ENCODE measurements around the gene ETNK2.
A peak's percentile ranks its signal among the peaks of the same experiment; 100 is the strongest.

ETNK2 gene

DNA sequence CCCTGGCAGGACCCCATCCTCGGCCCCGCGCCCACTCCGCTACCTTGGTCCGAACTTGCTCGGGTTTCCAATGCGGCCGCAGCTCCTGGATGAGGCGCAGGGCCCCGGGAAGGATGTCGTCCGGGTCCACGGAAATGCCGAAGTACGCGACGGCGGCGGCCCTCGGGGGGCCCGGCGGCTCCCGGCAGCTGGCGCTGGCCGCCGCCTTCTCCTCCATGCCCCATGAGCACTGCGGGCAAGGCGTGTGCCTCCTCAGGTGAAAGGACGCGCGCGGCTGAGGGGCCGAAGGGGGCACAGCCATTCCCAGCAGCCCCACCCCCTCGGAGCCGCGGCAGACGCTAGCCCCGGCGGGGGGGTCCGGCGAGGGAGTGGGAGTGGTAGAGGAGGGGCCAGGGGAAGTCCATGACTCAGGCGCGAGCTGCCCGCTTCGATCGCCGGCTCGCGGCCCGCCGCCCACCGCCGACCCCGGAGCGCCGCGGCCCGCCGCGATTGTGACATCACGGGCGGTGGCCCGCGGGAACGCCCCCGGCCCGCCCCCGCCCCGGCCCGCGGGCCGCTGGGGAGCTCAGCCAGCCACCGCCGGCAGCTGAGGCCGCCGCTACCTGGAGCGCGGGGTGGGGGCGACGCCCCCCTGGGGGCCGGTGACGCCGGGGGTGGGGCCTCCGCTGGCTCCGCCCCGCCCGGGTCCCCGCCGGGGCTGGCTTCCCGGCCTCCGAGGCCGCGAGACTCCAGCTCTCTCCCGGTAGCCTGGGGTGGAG, at the start of gene ETNK2:
TSS of gene ETNK2 (minus strand) at position 493 of the 758 bp plus-strand sequence. CDS start at position 301, 192 bp downstream.
- peak; percentile 51 for DNase-seq (ENCODE audit: low spot score)

DNA sequence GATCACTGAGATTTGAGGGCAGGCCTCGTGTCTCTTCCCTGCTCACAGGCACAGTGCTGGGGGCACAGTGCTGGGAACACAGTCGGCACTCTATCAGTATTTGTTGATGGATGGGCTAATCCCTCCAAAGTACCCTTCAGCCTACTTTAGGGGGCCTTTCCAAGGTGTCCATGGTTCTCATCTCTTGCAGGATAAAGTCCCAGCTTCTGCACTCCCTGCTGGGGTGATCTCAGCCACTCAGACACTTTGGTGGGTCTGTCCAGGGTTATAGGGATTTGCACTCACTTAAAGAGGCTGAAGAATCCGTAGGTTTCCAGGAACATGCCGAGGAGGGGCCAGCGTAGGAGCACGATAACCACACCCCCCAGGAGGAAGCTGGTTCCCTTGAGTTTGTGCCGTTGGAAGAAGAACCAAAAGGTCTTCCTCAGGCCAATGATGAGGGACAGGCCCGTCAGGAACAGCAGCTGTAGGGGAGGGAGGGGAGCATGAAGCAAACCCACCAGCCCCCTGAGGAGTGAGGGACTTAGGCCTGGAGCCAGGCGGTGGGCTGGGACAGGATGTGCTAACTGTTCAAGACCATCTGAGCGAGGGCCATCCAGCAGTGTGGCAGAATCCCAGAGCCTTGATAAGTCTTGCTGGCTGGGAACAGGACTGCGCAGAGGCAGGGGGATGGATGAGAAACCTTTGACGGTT, 49.6 kb upstream of the ETNK2 start:
- DNase-seq (ENCODE audit: low spot score): no peak

GRCh38 chr1:204199579-204199978, 47.7 kb upstream of the ETNK2 start:
- no peak for DNase-seq (ENCODE audit: low spot score)

DNA sequence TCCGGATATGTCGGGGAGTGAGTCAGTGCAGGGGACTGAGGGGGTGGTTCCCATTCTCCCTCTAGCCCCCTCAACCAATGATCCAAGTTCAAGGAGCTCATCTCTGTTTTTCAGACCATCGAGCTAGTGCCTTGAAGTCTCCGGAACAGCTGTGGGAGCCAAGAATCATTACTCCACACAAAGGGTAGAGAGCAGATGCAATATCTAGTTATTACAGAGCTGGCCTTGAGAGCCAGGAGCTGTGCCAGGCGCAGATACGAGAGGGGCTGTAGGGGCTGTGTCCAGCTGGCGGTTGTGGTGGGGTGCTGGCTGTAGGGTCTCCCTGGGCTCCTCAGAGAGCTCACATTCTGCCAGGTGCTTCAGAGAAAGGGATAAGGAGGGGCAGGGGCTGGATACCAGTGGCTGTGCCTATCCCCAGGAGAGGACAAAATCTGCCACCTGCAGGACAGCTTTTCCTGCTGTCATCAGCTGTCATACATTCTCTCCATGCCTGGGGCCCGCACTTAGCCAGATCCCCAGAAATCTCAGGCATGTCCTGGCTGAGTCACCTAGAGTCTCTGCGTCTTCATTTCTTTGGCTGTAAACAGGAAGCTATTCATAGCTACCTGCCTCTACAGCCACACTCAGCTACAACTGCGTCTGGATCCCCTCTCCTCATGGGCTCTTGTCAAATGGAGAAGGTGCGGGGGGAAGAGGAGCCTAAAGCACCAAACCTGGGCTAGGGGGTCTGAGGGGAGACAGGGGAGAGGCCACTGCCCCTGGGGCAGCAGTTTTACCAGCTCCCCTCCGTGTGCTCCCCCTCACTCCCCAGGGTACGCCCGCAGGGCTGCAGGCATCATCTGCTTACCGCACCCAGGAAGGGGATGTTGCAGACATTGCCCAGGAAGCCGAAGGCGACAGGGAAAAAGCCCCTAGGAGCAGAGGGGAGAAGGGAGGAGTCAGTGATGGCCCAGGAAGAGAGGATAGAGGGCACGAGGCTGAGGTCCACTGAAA, 46.8 kb upstream of the ETNK2 start:
- DNase-seq (ENCODE audit: low spot score): peak; percentile 75

- no peak for DNase-seq (ENCODE audit: low spot score)
These were observed 45.2 kb upstream of the ETNK2 start for GRCh38 chr1:204197068-204197467.

DNA sequence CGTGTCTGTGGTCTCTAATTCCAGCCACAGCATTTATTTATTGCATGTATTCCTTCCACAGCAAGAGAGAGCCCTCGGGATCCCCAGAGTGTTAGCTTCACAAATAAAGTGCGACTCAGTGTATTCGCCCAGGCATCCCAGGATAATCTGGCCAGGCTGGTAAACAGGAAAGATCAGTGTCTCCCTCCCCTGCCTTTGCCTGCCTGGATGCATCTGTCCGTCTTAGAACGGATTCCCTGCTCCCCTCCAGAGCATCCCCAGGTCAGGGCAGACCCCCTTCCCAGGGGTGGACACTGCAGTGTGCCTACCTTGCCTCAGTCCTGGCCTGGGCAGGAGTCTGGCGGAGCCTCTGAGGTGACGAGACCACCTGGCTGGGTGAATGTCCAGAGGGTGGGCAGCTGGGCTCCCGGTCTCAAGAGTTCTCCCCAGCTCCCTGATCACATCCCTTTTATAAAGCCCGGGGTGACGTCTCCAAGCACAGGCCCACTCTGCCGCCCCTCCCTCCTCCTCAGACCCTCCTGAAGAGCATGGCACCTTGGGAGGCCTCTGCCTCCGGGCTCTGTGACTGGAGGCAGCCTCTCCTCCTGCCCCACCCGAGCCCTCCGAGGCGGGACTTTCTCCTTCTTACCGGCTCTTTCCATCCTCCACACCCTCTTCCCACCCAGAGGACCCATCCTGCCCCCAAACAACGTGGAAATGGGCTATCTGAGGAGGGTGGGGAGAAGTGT, 44.4 kb upstream of the ETNK2 start, which contains the start of gene KISS1:
TSS of gene KISS1 (minus strand) at position 424 of the 728 bp plus-strand sequence. CDS start 3,615 bp downstream, outside the sequence.
- no peak for DNase-seq (ENCODE audit: low spot score)

DNA sequence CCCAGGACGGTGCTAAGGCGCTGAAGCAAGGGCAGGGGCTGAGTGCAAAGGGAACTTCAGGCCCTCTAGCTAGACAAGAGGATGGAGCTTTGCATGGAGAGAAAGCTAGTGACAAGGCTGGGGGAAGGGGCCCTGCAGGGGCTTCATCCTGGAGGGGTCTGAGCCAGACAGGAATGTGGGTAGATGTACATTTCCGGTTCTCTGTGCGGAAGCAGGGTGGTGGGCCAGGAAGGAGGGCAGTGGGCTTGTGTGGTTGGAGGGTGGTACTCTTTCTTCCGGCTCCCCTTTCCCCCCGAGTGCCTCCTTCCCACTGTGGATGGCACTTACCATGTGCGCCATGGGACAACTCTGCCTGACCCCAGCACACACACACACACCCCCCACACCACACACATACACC, 42.9 kb upstream of the ETNK2 start:
- no peak for DNase-seq (ENCODE audit: low spot score)

GRCh38 chr1:204194080-204194479, 42.2 kb upstream of the ETNK2 start:
- DNase-seq (ENCODE audit: low spot score): no peak

- DNase-seq (ENCODE audit: low spot score): no peak
These were observed 40.9 kb upstream of the ETNK2 start for GRCh38 chr1:204192589-204193352.

GRCh38 chr1:204192046-204192445, 40.2 kb upstream of the ETNK2 start:
- DNase-seq (ENCODE audit: low spot score): no peak

- no peak for DNase-seq (ENCODE audit: low spot score)
These were observed 39.6 kb upstream of the ETNK2 start for GRCh38 chr1:204191456-204191855.

- peak; percentile 79 for DNase-seq (ENCODE audit: low spot score)
These were observed 38.7 kb upstream of the ETNK2 start for GRCh38 chr1:204190212-204191211.

- DNase-seq (ENCODE audit: low spot score): no peak
These were observed 37.3 kb upstream of the ETNK2 start for GRCh38 chr1:204188959-204189639.

DNA sequence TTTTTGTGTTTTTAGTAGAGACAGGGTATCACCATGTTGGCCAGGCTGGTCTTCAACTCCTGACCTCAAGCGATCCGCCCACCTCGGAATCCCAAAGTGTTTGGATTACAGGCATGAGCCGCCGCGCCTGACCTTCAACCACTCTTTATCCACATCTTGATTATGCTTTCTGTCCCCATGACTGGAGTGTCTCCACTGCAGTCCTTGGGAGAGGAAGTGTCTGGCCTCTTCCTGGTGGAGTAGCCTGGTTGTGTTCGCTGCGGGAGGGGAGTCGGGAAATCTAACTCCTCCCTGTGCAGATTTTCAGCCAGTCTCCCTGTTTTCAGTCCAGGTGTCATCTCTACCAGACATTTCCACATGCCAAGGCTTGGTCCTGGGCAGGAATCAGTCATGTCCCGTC, 34.8 kb upstream of the ETNK2 start:
- no peak for DNase-seq (ENCODE audit: low spot score)

DNA sequence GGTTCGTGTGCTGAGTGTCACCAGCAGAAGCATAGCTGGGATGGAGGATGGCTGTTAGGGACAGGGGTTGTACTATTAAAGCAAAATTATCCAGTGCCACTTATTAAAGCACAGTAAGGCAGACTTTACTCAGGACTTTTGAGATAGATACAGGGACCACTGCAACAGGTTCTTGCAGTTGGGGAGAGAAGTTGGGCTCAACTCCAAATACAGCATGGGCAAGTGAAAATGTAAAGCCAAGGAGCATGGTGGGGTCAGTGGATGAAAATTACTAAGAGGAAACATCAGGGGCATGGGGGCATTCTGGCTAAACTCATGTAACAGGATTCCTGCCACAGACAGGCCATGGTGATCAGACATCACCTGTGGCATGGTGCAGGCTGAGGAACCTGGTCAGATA, 29.3 kb upstream of the ETNK2 start:
- DNase-seq (ENCODE audit: low spot score): no peak

DNA sequence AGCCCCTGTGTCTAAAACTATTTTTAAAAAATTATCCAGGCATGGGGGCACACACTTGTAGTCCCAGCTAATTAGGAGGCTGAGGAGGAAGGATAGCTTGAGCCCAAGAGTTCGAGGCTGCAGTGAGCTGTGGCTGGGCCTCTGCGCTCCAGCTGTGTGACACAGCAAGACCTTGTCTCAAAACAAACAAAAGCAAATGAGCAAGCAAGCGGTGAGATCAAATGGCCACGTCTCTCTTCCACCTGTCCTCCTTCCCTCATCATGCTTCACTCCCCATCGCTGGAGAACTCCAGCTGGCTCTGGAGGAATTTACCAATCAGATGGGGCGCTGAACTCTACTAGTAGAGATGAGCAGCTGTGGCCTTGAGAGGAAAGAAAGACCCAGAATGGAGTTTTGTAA, 28.3 kb upstream of the ETNK2 start:
- DNase-seq (ENCODE audit: low spot score): no peak

- DNase-seq (ENCODE audit: low spot score): no peak
These were observed 26.8 kb upstream of the ETNK2 start for GRCh38 chr1:204178487-204179281.

- no peak for DNase-seq (ENCODE audit: low spot score)
These were observed 25.3 kb upstream of the ETNK2 start for GRCh38 chr1:204177133-204177532.

Data from SW480 (cell line).